IPS-NIHi11 (cell line): ENCODE data around the gene STRBP.
A peak's percentile ranks its signal among the peaks of the same experiment; 100 is the strongest.
"Not testable (repeated sequence)": the region's sequence is repeated elsewhere in the genome, so short reads cannot be mapped to it uniquely, and the experiment has no call there.

Experiments used
- DNase-seq: peaks from one replicate; pipeline ENCODE4 v3.0.0; 2012; ENCODE audit warnings: mixed read lengths, low spot score

The STRBP gene

GRCh38 chr9:123268465-123269259 is at the start of gene STRBP:
TSS of gene STRBP (minus strand) at chr9:123268586. CDS start at chr9:123184134, 84,452 bp downstream.
- DNase-seq = peak; percentile 99

- no peak for DNase-seq
Measured at GRCh38 chr9:123316053-123316718, 47.8 kb upstream of the STRBP start.

- no peak for DNase-seq
Measured at GRCh38 chr9:123315635-123316034, 47.2 kb upstream of the STRBP start.

DNA sequence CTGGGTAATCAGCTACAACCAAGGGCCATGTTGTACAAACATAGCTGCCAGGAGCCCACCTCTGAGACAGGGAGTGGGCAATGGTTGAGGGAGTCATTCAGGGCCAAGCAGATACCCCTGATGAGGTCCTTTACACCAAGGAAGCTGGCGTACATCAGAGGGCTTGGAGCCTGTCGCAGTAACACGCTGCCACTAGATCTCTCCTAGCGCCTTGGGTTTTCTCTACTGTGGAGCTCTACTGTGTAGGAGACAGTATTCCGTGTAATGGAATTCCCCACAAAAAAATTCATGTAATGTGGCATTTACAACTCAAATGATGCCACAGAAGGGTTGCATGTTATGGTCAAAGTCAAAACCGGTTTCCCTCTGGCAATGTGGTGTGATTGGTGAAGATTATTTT is 46.2 kb upstream of the STRBP start:
- no peak for DNase-seq

DNA sequence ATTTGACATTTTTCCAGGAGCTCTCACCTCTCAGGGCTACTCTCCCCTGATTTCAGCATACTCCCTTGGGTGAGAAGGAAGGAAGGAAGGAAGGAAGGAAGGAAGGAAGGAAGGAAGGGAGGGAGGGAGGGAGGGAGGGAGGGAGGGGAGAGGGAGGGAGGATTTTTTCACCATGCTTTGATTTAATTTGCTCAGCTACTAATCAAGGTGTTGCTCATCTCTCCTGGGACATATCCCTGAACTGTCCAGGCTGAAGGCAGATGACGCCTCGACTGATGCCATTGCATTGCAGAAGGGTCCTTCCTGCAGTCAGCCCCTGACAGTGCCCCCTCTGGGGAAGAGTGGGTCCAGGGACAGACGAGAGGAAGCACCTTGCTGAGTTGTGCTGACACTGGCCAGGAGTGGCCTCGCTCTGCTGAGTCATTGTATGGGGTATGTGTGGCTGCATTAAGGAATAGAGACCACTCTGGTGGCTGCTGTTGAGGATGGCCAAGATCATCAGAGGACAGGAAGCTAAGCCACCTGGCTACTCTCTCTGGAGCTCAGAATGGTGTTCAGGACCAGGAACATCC is 44.0 kb upstream of the STRBP start:
- DNase-seq = no peak

- no peak for DNase-seq
Measured at GRCh38 chr9:123311250-123311752, 42.9 kb upstream of the STRBP start.

GRCh38 chr9:123310551-123311249 is 42.3 kb upstream of the STRBP start:
- no peak for DNase-seq

- DNase-seq = no peak
Measured at GRCh38 chr9:123309611-123310010, 41.2 kb upstream of the STRBP start.

DNA sequence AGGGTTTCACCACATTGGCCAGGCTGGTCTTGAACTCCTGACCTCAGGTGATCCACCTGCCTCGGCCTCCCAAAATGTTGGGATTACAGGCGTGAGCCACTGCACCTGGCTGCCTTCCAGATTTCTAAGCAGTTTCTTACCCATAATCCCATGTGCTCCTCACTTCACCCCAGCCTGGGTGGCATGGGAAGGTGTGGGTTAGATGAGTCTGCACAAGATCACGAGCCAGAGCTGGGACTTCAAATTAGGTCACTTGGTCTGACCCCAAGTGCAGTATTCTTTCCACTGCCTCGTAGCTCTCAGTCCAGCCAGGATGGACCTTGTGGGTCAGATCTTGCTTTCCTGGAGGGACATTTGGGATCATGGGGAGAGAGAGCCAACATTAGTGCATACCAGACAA is 37.5 kb upstream of the STRBP start:
- no peak for DNase-seq

GRCh38 chr9:123304340-123304691 is 35.9 kb upstream of the STRBP start:
- DNase-seq = no peak

- no peak for DNase-seq
Measured at GRCh38 chr9:123302348-123303214, 34.2 kb upstream of the STRBP start.

DNA sequence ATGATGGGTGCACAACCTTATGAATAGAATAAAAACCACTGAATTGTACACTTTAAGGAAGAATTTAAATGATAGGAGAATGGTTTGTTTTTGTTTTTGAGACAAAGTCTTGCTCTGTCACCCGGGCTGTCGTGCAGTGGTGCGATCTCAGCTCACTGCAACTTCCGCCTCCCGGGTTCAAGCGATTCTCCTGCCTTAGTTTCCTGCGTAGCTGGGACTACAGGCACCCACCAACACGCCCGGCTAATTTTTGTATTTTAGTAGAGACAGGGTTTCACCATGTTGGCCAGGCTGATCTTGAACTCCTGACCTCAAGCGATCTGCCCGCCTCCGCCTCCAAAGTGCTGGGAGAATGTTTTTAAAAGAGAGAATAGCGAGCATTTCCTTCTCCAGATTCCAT is 33.5 kb upstream of the STRBP start:
- DNase-seq = not testable (repeated sequence)

DNA sequence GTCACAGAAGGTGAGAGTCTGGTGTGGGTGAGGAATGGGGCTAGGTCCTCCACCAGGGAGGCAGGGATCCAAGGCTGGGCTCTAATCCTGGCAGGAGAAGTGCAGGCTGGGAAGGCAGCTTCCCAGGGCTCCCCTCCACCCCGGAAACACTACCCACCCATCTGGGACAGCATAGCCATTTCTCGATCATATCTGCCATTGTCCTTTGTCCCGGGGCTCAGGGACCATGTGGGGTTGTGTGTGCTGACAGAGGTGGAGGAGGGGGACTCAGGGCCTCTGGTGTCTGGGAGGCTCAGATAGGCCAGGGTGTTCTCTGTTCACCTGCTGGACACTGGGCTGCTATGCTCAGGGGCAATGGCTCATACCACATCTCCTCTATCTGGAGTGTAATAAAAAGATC is 32.2 kb upstream of the STRBP start:
- DNase-seq = no peak

GRCh38 chr9:123299558-123300126 is 31.3 kb upstream of the STRBP start:
- DNase-seq = no peak

DNA sequence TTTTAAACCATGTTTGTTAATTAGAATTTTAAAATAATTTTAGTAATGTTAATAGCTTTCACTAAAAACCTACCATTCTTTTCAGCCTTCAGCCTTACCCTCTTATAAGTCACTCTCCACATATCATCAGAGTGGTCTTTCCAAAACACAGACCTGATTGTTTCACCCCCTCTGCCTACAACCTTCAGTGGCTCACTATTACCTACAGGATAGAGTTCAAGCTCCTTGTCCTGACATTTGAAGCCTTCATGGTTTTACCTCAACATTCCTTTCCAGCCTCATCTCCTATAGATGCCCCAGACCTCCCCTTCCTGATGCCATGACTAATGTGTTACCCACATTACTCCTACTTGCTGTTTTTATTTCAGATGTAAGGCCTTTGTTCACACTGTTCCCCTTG is 27.8 kb upstream of the STRBP start:
- no peak for DNase-seq

DNA sequence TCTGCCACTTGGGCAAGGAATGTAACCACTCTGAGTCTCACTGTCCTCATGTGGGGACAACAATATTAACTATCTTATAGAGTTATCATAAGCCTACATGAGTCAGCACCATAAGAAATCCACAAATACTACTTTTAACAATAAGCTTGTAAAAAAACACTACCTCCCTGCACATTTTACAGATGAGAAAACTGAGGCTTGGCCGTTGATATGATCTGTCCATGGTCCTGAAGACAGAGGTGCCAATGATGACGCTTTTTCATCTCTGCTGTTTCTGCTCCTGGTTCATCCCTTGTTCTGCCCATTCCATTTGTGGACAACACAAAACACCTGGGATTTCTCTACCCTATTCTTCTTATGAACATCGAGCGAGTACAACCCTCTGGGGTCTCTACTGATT is 23.4 kb upstream of the STRBP start:
- DNase-seq = no peak

DNA sequence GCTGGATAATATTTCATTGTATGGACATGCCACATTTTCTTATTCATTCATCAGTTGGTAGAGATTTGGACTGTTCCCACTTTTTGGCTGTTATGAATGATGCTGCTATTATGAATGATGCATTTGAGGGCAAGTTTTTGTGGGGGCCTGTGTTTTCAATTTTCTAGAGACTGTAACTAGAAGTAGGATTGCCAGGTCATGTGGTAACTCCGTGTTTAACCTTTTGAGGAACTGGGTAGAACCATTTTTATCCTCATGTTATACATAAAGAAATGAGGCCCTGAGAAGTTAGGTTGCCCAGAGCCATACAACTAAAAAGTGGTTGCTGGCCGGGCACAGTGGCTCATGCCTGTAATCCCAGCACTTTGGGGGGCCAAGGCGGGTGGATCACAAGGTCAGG is 22.4 kb upstream of the STRBP start:
- no peak for DNase-seq

GRCh38 chr9:123287639-123288038 is 19.3 kb upstream of the STRBP start:
- DNase-seq = no peak

GRCh38 chr9:123286324-123286723 is 17.9 kb upstream of the STRBP start:
- no peak for DNase-seq

DNA sequence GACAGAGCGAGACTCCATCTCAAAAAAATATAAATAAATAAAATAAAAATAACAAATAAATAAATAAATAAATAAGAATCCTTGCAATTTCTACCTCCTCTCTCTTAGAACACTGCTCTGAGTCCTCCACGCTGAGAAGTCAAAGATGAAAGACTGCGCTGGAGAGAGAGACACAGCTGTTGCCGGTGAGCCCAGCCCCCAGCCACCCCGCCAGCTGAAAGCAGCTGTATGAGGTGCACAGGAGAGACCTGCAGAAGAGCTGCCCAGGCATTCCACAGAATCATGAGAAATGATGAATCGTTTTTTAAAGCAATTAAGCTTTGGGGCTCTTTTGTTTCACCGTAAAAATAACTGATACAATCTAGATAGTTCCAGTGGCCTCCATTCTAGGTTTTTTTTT is 16.3 kb upstream of the STRBP start:
- no peak for DNase-seq

DNA sequence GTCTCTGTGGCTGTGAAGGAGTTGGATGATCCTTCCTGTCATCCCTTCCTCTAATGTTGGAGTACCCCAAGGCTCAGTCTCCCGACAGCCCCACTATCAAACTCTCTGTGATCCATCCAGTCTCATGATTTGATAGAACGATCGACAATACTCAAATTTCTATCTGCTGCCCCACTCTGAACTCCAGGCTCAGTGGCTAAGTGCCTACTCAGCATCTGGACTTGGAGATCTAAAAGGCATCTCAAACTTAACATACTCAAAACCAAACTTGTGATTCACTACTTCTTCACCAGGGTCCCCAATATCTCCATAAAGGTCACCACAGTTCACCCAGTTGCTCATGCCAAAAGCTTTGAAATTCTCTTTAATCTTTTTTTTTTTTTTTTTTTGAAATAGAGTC is 15.1 kb upstream of the STRBP start:
- no peak for DNase-seq
